CD14-positive monocyte (primary cell): Measurements from ENCODE around the gene KLF13. TPM values are rescaled to one million over a fixed set of nuclear protein-coding genes. Genes with fewer than 3 reads are reported as not detected.
A peak's percentile ranks its signal among the peaks of the same experiment; 100 is the strongest.

Source experiments
- DNase-seq, 3 donors: peaks; one replicate each; pipeline ENCODE4 v3.0.0-alpha.2; 2011 to 2022
- H2AFZ ChIP-seq: 2 replicates; pipeline ENCODE4 v1.6.0; 2012; ENCODE audit warnings: mild to moderate bottlenecking, low read depth, low read length, inconsistent platforms; ENCODE audit not compliant: insufficient read depth, poor library complexity, severe bottlenecking
- H3K27ac ChIP-seq, 2 donors: 1 replicate in 1 of 2; 2 replicates in 1 of 2; pipeline ENCODE4 v1.5.1; 2012 to 2013; ENCODE audit warnings: low read length in 2 of 2, control low read depth in 1 of 2, inconsistent platforms in 1 of 2, low read depth in 1 of 2, mild to moderate bottlenecking in 1 of 2
- H3K27me3 ChIP-seq, 2 donors: one replicate each; pipeline versions ENCODE4 v1.6.0 to v1.6.1; 2011 to 2013; ENCODE audit warnings: low read length in 2 of 2; ENCODE audit not compliant: control insufficient read depth in 2 of 2, insufficient read depth in 2 of 2
- H3K36me3 ChIP-seq, 2 donors: replicated peaks in 1 of 2; 1 replicate in 1 of 2; 2 replicates in 1 of 2; pipeline versions ENCODE4 v1.5.1 to v1.6.1; 2012 to 2013; ENCODE audit warnings: low read length in 2 of 2, control low read depth in 1 of 2, inconsistent platforms in 1 of 2, mild to moderate bottlenecking in 1 of 2; ENCODE audit not compliant: insufficient read depth in 2 of 2, control insufficient read depth in 1 of 2
- H3K4me1 ChIP-seq, 2 donors: 1 replicate in 1 of 2; 2 replicates in 1 of 2; pipeline versions ENCODE4 v1.5.1 to v1.6.1; 2012 to 2013; ENCODE audit warnings: low read length in 2 of 2, control low read depth in 1 of 2, inconsistent platforms in 1 of 2, mild to moderate bottlenecking in 1 of 2, moderate library complexity in 1 of 2; ENCODE audit not compliant: insufficient read depth in 2 of 2, control insufficient read depth in 1 of 2
- H3K4me2 ChIP-seq: replicated peaks from 2 replicates; pipeline ENCODE3; 2012; ENCODE audit warnings: low read length, moderate library complexity, mild to moderate bottlenecking; ENCODE audit not compliant: poor library complexity, severe bottlenecking; ENCODE audit errors: extremely low read depth
- H3K4me3 ChIP-seq, 3 experiments: fragments of 200-600 bp in 1 of 3; sonication (generic) in 1 of 3; replicated peaks in 1 of 3; 1 replicate in 2 of 3; 2 replicates in 1 of 3; pipeline ENCODE4 v1.5.1; 2011 to 2013; ENCODE audit warnings: low read length in 3 of 3, mild to moderate bottlenecking in 3 of 3, control low read depth in 2 of 3, low read depth in 2 of 3, inconsistent platforms in 1 of 3, moderate library complexity in 1 of 3
- H3K79me2 ChIP-seq: 2 replicates; pipeline ENCODE4 v1.6.0; 2012; ENCODE audit warnings: mild to moderate bottlenecking, control low read depth, inconsistent platforms, low read length, moderate library complexity; ENCODE audit not compliant: insufficient read depth
- H3K9ac ChIP-seq: 2 replicates; pipeline ENCODE4 v1.6.0; 2017; ENCODE audit warnings: low read length, mild to moderate bottlenecking; ENCODE audit not compliant: insufficient read depth, poor library complexity, severe bottlenecking
- H3K9me3 ChIP-seq, 2 donors: replicated peaks in 1 of 2; 1 replicate in 1 of 2; 2 replicates in 1 of 2; pipeline versions ENCODE4 v1.5.1 to v1.6.1; 2012 to 2013; ENCODE audit warnings: low read length in 2 of 2, control low read depth in 1 of 2; ENCODE audit not compliant: control insufficient read depth in 1 of 2, insufficient read depth in 1 of 2
- H4K20me1 ChIP-seq: 2 replicates; pipeline ENCODE4 v1.6.0; 2012; ENCODE audit warnings: mild to moderate bottlenecking, low read length, control low read depth, moderate library complexity; ENCODE audit not compliant: insufficient read depth
- H3K27ac Mint-ChIP-seq, 7 donors: one replicate each; pipeline ENCODE4 v1.8.0; 2020; ENCODE audit warnings: mild to moderate bottlenecking in 7 of 7, mixed read lengths in 7 of 7, moderate library complexity in 6 of 7, inconsistent platforms in 2 of 7
- H3K27me3 Mint-ChIP-seq, 3 donors: one replicate each; pipeline ENCODE4 v1.8.0; 2021 to 2022; ENCODE audit warnings: low read depth in 3 of 3, mild to moderate bottlenecking in 3 of 3, mixed read lengths in 3 of 3, moderate library complexity in 3 of 3, inconsistent platforms in 1 of 3
- H3K36me3 Mint-ChIP-seq, 2 donors: one replicate each; pipeline ENCODE4 v1.8.0; 2020; ENCODE audit warnings: mixed read lengths in 2 of 2, inconsistent platforms in 1 of 2, mild to moderate bottlenecking in 1 of 2
- H3K4me1 Mint-ChIP-seq: one replicate; pipeline ENCODE4 v1.8.0; 2020; ENCODE audit warnings: mild to moderate bottlenecking, mixed read lengths
- H3K4me3 Mint-ChIP-seq, 2 donors: one replicate each; pipeline ENCODE4 v1.8.0; 2020; ENCODE audit warnings: mild to moderate bottlenecking in 2 of 2, mixed read lengths in 2 of 2, moderate library complexity in 1 of 2
- H3K9me3 Mint-ChIP-seq, 7 donors: one replicate each; pipeline ENCODE4 v1.8.0; 2020 to 2022; ENCODE audit warnings: mixed read lengths in 7 of 7, mild to moderate bottlenecking in 6 of 7, moderate library complexity in 6 of 7, inconsistent platforms in 2 of 7
- CTCF ChIP-seq: fragments of 200-600 bp; IDR thresholded peaks from one replicate; pipeline ENCODE4 v1.8.0; 2022; ENCODE audit warnings: antibody characterized with exemption, mild to moderate bottlenecking
- whole genome bisulfite sequencing: methylation state at CpG from one replicate; pipeline ENCODE4 v1.1.5; 2013; ENCODE audit warnings: missing lambda C conversion rate; ENCODE audit not compliant: insufficient coverage; 5-methylcytosine and 5-hydroxymethylcytosine counted together
- intact Hi-C, 2 donors: fragments of 100-400 bp; cut with micrococcal nuclease; formaldehyde crosslinking; loops; one replicate each; pipeline versions ENCODE4 v1.15.0 to v1.15.1; 2023
- polyA plus RNA-seq, 3 donors: library from polyadenylated mRNA; depleted of rRNA in 1 of 3; unstranded in 2 of 3; stranded (reverse) in 1 of 3; fragments of 300-500 nt in 2 of 3; fragments of >200 nt in 1 of 3; fragmentation: Illumina TruSeq in 2 of 3; gene quantifications; 1 replicate in 2 of 3; 2 replicates in 1 of 3; pipeline ENCODE4 v1.2.3, GENCODE V29; 2012 to 2021

Gene KLF13
- polyA plus RNA-seq, 3 donors: 22.5 to 121 (median 28.0) TPM

- Histone ChIP-seq H3K9me3 (no peaks in the 10 kb centered on the region), H3K4me2 (peak overlapping the region; percentile 70), H3K9ac (peak overlapping the region; percentile 12), H3K79me2 (peaks cover 100% of the 10 kb centered on the region), H3K36me3 (peaks cover 6 to 40% of the 10 kb centered on the region in 2 donors), H3K4me3 (peak overlapping the region in 1 of 3 experiments; percentile 59), H3K27ac (peak overlapping the region; percentile 71 to 77), H3K27me3 (no peaks in the 10 kb centered on the region), H3K4me1 (peaks cover 97 to 100% of the 10 kb centered on the region in 2 donors), H4K20me1 (peaks cover 100% of the 10 kb centered on the region), H2AFZ (no peak overlapping the region)
- Mint-ChIP-seq H3K9me3 (peaks cover 0 to 2% (median 0%) of the 10 kb centered on the region in 7 donors), H3K27ac (peak overlapping the region; percentile 77 to 90 (median 87)), H3K4me1 (peaks cover 100% of the 10 kb centered on the region), H3K4me3 (peak overlapping the region; percentile 27 to 84), H3K36me3 (peaks cover 25 to 39% of the 10 kb centered on the region in 2 donors), H3K27me3 (no peaks in the 10 kb centered on the region)
- 33% methylated on average over 4 of the region's 6 CpGs for WGBS
- intact Hi-C loops: loop anchor here in 1 of 2 donors (5.0 kb wide), 1 partner anchor 35 kb away; the partner anchor contains the start of gene KLF13
- TF ChIP-seq CTCF: no peak
- DNase-seq: no peak
These were observed 35.3 kb downstream of the KLF13 start for GRCh38 chr15:31361764-31362515.

GRCh38 chr15:31362886-31363285 lies 36.3 kb downstream of the KLF13 start:
- intact Hi-C loops: loop anchor here in 1 of 2 donors (5.0 kb wide), 1 partner anchor 36 kb away; the partner anchor contains the start of gene KLF13
- peak overlapping the region in 2 of 7 donors; percentile 4 to 80 for H3K27ac Mint-ChIP-seq
- DNase-seq: no peak
- H3K36me3 Mint-ChIP-seq: peaks cover 23 to 36% of the 10 kb centered on the region in 2 donors
- Histone ChIP-seq H3K27me3 (no peaks in the 10 kb centered on the region), H3K9ac (no peak overlapping the region), H3K27ac (peak overlapping the region in 1 of 2 donors; percentile 77), H3K79me2 (peaks cover 100% of the 10 kb centered on the region), H3K4me1 (peaks cover 97 to 100% of the 10 kb centered on the region in 2 donors), H3K4me2 (peak overlapping the region; percentile 10), H3K36me3 (peaks cover 6 to 46% of the 10 kb centered on the region in 2 donors), H4K20me1 (peaks cover 100% of the 10 kb centered on the region), H3K9me3 (no peaks in the 10 kb centered on the region), H3K4me3 (no peak overlapping the region), H2AFZ (no peak overlapping the region)
- no peak for TF ChIP-seq CTCF
- H3K4me1 Mint-ChIP-seq: peaks cover 100% of the 10 kb centered on the region
- 67% methylated on average over 3 of the region's 5 CpGs for WGBS
- H3K27me3 Mint-ChIP-seq: peaks cover 0 to under 1% (median 0%) of the 10 kb centered on the region in 3 donors
- H3K9me3 Mint-ChIP-seq: peaks cover 0 to 4% (median 0%) of the 10 kb centered on the region in 7 donors
- H3K4me3 Mint-ChIP-seq: peak overlapping the region in 1 of 2 donors; percentile 24
